ENCODE data around the gene FOXL2NB. TPM values are rescaled to one million over a fixed set of nuclear protein-coding genes. Genes with fewer than 3 reads are reported as not detected.

FOXL2NB gene
- total and polyA plus RNA-seq, 2 of the 13 experiments (the other 11 are each of a cell fraction or from before 2014, with no cell fraction given): not detected

- TF ChIP-seq, protein P1, sequence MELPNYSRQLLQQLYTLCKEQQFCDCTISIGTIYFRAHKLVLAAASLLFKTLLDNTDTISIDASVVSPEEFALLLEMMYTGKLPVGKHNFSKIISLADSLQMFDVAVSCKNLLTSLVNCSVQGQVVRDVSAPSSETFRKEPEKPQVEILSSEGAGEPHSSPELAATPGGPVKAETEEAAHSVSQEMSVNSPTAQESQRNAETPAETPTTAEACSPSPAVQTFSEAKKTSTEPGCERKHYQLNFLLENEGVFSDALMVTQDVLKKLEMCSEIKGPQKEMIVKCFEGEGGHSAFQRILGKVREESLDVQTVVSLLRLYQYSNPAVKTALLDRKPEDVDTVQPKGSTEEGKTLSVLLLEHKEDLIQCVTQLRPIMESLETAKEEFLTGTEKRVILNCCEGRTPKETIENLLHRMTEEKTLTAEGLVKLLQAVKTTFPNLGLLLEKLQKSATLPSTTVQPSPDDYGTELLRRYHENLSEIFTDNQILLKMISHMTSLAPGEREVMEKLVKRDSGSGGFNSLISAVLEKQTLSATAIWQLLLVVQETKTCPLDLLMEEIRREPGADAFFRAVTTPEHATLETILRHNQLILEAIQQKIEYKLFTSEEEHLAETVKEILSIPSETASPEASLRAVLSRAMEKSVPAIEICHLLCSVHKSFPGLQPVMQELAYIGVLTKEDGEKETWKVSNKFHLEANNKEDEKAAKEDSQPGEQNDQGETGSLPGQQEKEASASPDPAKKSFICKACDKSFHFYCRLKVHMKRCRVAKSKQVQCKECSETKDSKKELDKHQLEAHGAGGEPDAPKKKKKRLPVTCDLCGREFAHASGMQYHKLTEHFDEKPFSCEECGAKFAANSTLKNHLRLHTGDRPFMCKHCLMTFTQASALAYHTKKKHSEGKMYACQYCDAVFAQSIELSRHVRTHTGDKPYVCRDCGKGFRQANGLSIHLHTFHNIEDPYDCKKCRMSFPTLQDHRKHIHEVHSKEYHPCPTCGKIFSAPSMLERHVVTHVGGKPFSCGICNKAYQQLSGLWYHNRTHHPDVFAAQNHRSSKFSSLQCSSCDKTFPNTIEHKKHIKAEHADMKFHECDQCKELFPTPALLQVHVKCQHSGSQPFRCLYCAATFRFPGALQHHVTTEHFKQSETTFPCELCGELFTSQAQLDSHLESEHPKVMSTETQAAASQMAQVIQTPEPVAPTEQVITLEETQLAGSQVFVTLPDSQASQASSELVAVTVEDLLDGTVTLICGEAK (IDR thresholded peaks at IDR 0.05): no peak
- TF ChIP-seq, protein P1 (CRISPR knock-in tag; IDR thresholded peaks at IDR 0.05): peak; percentile 61
- TF ChIP-seq THAP8 (CRISPR knock-in tag; IDR thresholded peaks at IDR 0.05; ENCODE audit: borderline replicate concordance): 0 out of 2 replicates have a peak, but pooled peaks have one; percentile 84
- no peak for TF ChIP-seq ZNF10 (CRISPR knock-in tag; IDR thresholded peaks at IDR 0.05; ENCODE audit: borderline replicate concordance, low read depth)
- TF ChIP-seq ZFP1 (CRISPR knock-in tag; IDR thresholded peaks at IDR 0.05): no peak
- TF ChIP-seq MED8 (CRISPR knock-in tag; IDR thresholded peaks at IDR 0.05; ENCODE audit: insufficient replicate concordance): no peak
- TF ChIP-seq, protein P2, sequence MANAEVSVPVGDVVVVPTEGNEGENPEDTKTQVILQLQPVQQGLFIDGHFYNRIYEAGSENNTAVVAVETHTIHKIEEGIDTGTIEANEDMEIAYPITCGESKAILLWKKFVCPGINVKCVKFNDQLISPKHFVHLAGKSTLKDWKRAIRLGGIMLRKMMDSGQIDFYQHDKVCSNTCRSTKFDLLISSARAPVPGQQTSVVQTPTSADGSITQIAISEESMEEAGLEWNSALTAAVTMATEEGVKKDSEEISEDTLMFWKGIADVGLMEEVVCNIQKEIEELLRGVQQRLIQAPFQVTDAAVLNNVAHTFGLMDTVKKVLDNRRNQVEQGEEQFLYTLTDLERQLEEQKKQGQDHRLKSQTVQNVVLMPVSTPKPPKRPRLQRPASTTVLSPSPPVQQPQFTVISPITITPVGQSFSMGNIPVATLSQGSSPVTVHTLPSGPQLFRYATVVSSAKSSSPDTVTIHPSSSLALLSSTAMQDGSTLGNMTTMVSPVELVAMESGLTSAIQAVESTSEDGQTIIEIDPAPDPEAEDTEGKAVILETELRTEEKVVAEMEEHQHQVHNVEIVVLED (CRISPR knock-in tag; IDR thresholded peaks at IDR 0.05; ENCODE audit: borderline replicate concordance): peak; percentile 40; the same call in 1 of the 2 replicates
- TF ChIP-seq ZFX (CRISPR knock-in tag; IDR thresholded peaks at IDR 0.05; ENCODE audit: low read depth): peak; percentile 88
- TF ChIP-seq, protein P3, sequence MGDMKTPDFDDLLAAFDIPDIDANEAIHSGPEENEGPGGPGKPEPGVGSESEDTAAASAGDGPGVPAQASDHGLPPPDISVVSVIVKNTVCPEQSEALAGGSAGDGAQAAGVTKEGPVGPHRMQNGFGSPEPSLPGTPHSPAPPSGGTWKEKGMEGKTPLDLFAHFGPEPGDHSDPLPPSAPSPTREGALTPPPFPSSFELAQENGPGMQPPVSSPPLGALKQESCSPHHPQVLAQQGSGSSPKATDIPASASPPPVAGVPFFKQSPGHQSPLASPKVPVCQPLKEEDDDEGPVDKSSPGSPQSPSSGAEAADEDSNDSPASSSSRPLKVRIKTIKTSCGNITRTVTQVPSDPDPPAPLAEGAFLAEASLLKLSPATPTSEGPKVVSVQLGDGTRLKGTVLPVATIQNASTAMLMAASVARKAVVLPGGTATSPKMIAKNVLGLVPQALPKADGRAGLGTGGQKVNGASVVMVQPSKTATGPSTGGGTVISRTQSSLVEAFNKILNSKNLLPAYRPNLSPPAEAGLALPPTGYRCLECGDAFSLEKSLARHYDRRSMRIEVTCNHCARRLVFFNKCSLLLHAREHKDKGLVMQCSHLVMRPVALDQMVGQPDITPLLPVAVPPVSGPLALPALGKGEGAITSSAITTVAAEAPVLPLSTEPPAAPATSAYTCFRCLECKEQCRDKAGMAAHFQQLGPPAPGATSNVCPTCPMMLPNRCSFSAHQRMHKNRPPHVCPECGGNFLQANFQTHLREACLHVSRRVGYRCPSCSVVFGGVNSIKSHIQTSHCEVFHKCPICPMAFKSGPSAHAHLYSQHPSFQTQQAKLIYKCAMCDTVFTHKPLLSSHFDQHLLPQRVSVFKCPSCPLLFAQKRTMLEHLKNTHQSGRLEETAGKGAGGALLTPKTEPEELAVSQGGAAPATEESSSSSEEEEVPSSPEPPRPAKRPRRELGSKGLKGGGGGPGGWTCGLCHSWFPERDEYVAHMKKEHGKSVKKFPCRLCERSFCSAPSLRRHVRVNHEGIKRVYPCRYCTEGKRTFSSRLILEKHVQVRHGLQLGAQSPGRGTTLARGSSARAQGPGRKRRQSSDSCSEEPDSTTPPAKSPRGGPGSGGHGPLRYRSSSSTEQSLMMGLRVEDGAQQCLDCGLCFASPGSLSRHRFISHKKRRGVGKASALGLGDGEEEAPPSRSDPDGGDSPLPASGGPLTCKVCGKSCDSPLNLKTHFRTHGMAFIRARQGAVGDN (CRISPR knock-in tag; IDR thresholded peaks at IDR 0.05): peak; percentile 88
- TF ChIP-seq KLF16 (CRISPR knock-in tag; IDR thresholded peaks at IDR 0.05): no peak
- no peak for TF ChIP-seq KAT7 (CRISPR knock-in tag; IDR thresholded peaks at IDR 0.05; ENCODE audit: borderline replicate concordance)
Measured at GRCh38 chr3:138915503-138916498, 31.2 kb upstream of the FOXL2NB start (continued).

All from HepG2 (cell line).